Endothelial cell of umbilical vein (primary cell): ENCODE results near the gene ANO1. TPM values are rescaled to one million over a fixed set of nuclear protein-coding genes. Genes with fewer than 3 reads are reported as not detected.

ENCODE experiments used
- BruUV-seq: library from RNA; stranded (reverse); fragments of 400-500 nt; replicated peaks from 2 replicates; lab custom pipeline; 2021; lab: Mats Ljungman, UMichigan
- CTCF ChIA-PET: fragments of 300-600, 350-600 bp; sonication (Branson Sonifier 250); formaldehyde crosslinking; loops from one replicate; lab custom pipeline; 2021; ENCODE audit warnings: antibody characterized with exemption, inconsistent platforms; lab: Charles Lee
- POLR2A ChIA-PET: fragments of 300-600, 350-600 bp; sonication (Branson Sonifier 250); formaldehyde crosslinking; loops from one replicate; lab custom pipeline; 2021; ENCODE audit warnings: antibody characterized with exemption, inconsistent platforms; lab: Charles Lee
- DNase-seq: peaks from one replicate; pipeline ENCODE4 v3.0.0-alpha.2; 2011; ENCODE audit warnings: low read depth, low spot score
- FAIRE-seq: peaks from 2 replicates; lab custom pipeline; 2011; peaks lifted over from hg19 to GRCh38; lab: Jason Lieb, UNC
- H2AFZ ChIP-seq: 2 replicates; pipeline ENCODE4 v1.6.0; 2012; ENCODE audit warnings: low read depth, low read length, control low read depth, inconsistent platforms
- H3K27ac ChIP-seq: 2 replicates; pipeline ENCODE4 v1.5.1; 2011; ENCODE audit warnings: low read depth, mild to moderate bottlenecking, control low read depth, low read length, moderate library complexity; ENCODE audit not compliant: insufficient read depth
- H3K27me3 ChIP-seq, 2 experiments: 2 replicates each; pipeline versions ENCODE4 v1.6.0 to v1.6.1; 2011; ENCODE audit warnings: low read length in 2 of 2, mixed read lengths in 1 of 2; ENCODE audit not compliant: control insufficient read depth in 2 of 2, insufficient read depth in 2 of 2
- H3K36me3 ChIP-seq, 2 experiments: 2 replicates in 1 of 2; 3 replicates in 1 of 2; pipeline ENCODE4 v1.5.1; 2011; ENCODE audit warnings: low read length in 2 of 2, mild to moderate bottlenecking in 1 of 2, moderate library complexity in 1 of 2; ENCODE audit not compliant: control insufficient read depth in 2 of 2, insufficient read depth in 2 of 2; ENCODE audit errors: extremely low read depth in 1 of 2
- H3K4me1 ChIP-seq: 3 replicates; pipeline ENCODE4 v1.5.1; 2011; ENCODE audit warnings: mild to moderate bottlenecking, low read length; ENCODE audit not compliant: control insufficient read depth, insufficient read depth; ENCODE audit errors: extremely low read depth
- H3K4me2 ChIP-seq: 2 replicates; pipeline ENCODE4 v1.6.1; 2011; ENCODE audit warnings: low read length, control low read depth, mixed read lengths; ENCODE audit not compliant: insufficient read depth
- H3K4me3 ChIP-seq, 3 experiments: fragments of 200-600 bp in 1 of 3; sonication (generic), shearing (Covaris generic) in 1 of 3; replicated peaks in 1 of 3; 2 replicates each; pipeline ENCODE4 v1.5.1; 2011 to 2016; ENCODE audit warnings: control low read depth in 3 of 3, low read length in 3 of 3, mild to moderate bottlenecking in 2 of 3, inconsistent platforms in 1 of 3, low read depth in 1 of 3, moderate library complexity in 1 of 3; ENCODE audit not compliant: insufficient read depth in 1 of 3
- H3K79me2 ChIP-seq: 2 replicates; pipeline ENCODE4 v1.6.0; 2012; ENCODE audit warnings: low read length, inconsistent platforms; ENCODE audit not compliant: control insufficient read depth, insufficient read depth
- H3K9ac ChIP-seq: replicated peaks from 2 replicates; pipeline ENCODE3; 2011; ENCODE audit warnings: low read length, control low read depth; ENCODE audit not compliant: insufficient read depth; ENCODE audit errors: extremely low read depth
- H3K9me1 ChIP-seq: replicated peaks from 3 replicates; pipeline ENCODE4 v1.6.0; 2011; ENCODE audit warnings: mild to moderate bottlenecking, low read length; ENCODE audit not compliant: control insufficient read depth, insufficient read depth; ENCODE audit errors: extremely low read depth
- H3K9me3 ChIP-seq: replicated peaks from 2 replicates; pipeline ENCODE4 v1.5.1; 2012; ENCODE audit warnings: low read length, inconsistent platforms; ENCODE audit not compliant: control insufficient read depth, insufficient read depth
- H4K20me1 ChIP-seq: replicated peaks from 2 replicates; pipeline ENCODE3; 2011; ENCODE audit warnings: mild to moderate bottlenecking, low read length; ENCODE audit not compliant: control insufficient read depth, insufficient read depth; ENCODE audit errors: extremely low read depth
- CTCF ChIP-seq, 2 donors: IDR thresholded peaks; 1 replicate in 1 of 2; 2 replicates in 1 of 2; pipeline ENCODE4 v1.5.1; 2011; ENCODE audit warnings: low read length in 2 of 2, mild to moderate bottlenecking in 2 of 2, moderate library complexity in 2 of 2, control low read depth in 1 of 2, inconsistent platforms in 1 of 2, low read depth in 1 of 2; ENCODE audit not compliant: insufficient read depth in 1 of 2; ENCODE audit errors: extremely low read depth in 1 of 2
- EZH2 ChIP-seq: IDR thresholded peaks from 2 replicates; pipeline ENCODE4 v1.6.1; 2012; ENCODE audit warnings: borderline replicate concordance, low read depth, mild to moderate bottlenecking, moderate library complexity, low read length, inconsistent platforms; ENCODE audit not compliant: severe bottlenecking
- FOS ChIP-seq: IDR thresholded peaks from 2 replicates; pipeline ENCODE4 v1.6.1; 2011; ENCODE audit warnings: mild to moderate bottlenecking, low read length, moderate library complexity, borderline replicate concordance; ENCODE audit not compliant: insufficient read depth
- GATA2 ChIP-seq: IDR thresholded peaks from 2 replicates; pipeline ENCODE4 v1.7.0; 2011; ENCODE audit warnings: low read depth, mild to moderate bottlenecking, moderate library complexity, mixed read lengths, low read length; ENCODE audit not compliant: insufficient read length, insufficient read depth
- JUN ChIP-seq: IDR thresholded peaks from 2 replicates; pipeline ENCODE4 v1.6.1; 2011; ENCODE audit warnings: borderline replicate concordance, low read depth; ENCODE audit not compliant: insufficient read length, insufficient read depth
- MAX ChIP-seq: IDR thresholded peaks from 2 replicates; pipeline ENCODE4 v1.6.1; 2011; ENCODE audit not compliant: insufficient read depth, insufficient read length
- MYC ChIP-seq: IDR thresholded peaks from one replicate; pipeline ENCODE4 v1.6.1; 2011; ENCODE audit warnings: mild to moderate bottlenecking, low read depth, low read length
- POLR2A ChIP-seq: IDR thresholded peaks from 2 replicates; pipeline ENCODE4 v1.6.1; 2012; ENCODE audit warnings: low read depth, mild to moderate bottlenecking, control low read depth, low read length
- POLR2AphosphoS5 ChIP-seq: IDR thresholded peaks from 2 replicates; pipeline ENCODE4 v1.6.1; 2012; ENCODE audit warnings: low read depth, mild to moderate bottlenecking, control low read depth, low read length, moderate library complexity; ENCODE audit not compliant: insufficient read depth
- dilution Hi-C: fragments of 300-500 bp; cut with MboI; formaldehyde crosslinking; loops from one replicate; pipeline ENCODE4 v1.15.0; 2019; ENCODE audit warnings: low sequenced_read_pairs; ENCODE audit not compliant: extremely low pct_ligation_motif_present
- intact Hi-C: fragments of 100-400 bp; cut with micrococcal nuclease; formaldehyde crosslinking; loops from one replicate; pipeline ENCODE4 v1.10.0; 2022
- polyA plus RNA-seq, 4 experiments: library from polyadenylated mRNA; depleted of rRNA in 3 of 4; stranded (reverse) in 3 of 4; unstranded in 1 of 4; fragments of >200 nt; gene quantifications; 2 replicates each; pipeline versions ENCODE4 v1.2.1 to v1.2.3, GENCODE V29; 2011 to 2012; ENCODE audit warnings: missing spikeins in 1 of 4
- total RNA-seq: library from RNA; stranded (reverse); gene quantifications from 2 replicates; pipeline ENCODE4 v1.2.3, GENCODE V29; 2021

ANO1 gene
- total and polyA plus RNA-seq, 2 donors (not counting 3 experiments of a cell fraction or from before 2014, with no cell fraction given) = 0.03 to 0.40 TPM

GRCh38 chr11:70098936-70099335 is 20.8 kb downstream of the ANO1 start:
- H3K4me3 ChIP-seq = no peak overlapping the region
- H3K4me1 ChIP-seq = no peaks in the 10 kb centered on the region
- no peak overlapping the region for H3K9ac ChIP-seq
- FAIRE-seq (no peak), DNase-seq (no peak)
- no peaks in the 10 kb centered on the region for H3K27me3 ChIP-seq
- H3K79me2 ChIP-seq = no peaks in the 10 kb centered on the region
- H3K9me3 ChIP-seq = no peaks in the 10 kb centered on the region
- CTCF ChIA-PET = no interaction called here
- no peaks in the 10 kb centered on the region for H3K36me3 ChIP-seq
- H3K27ac ChIP-seq = no peak overlapping the region
- no peaks in the 10 kb centered on the region for H4K20me1 ChIP-seq
- no TSS peak for BruUV-seq
- POLR2A ChIA-PET = no interaction called here
- no peak overlapping the region for H2AFZ ChIP-seq
- TF ChIP-seq FOS (no peak), GATA2 (no peak), JUN (no peak), EZH2 (no peak), MAX (no peak), POLR2A (no peak), MYC (no peak), POLR2AphosphoS5 (no peak), CTCF (IDR thresholded peaks at IDR 0.05; ENCODE audit: extremely low read depth in 1 of 2, insufficient read depth in 1 of 2, low read depth in 1 of 2, low read length in 2 of 2) (no peak)
- no peaks in the 10 kb centered on the region for H3K9me1 ChIP-seq
- dilution Hi-C loops = no loop called here
- intact Hi-C loops = no loop called here
- no peak overlapping the region for H3K4me2 ChIP-seq
